HL-60/S4 treated with retinoic acid at 250 ng/mL for 4 days and 3 days (cell line): ENCODE results near the gene ADGRG6.
"Not testable (repeated sequence)": the region's sequence is repeated elsewhere in the genome, so short reads cannot be mapped to it uniquely, and the experiment has no call there.

Experiments
- in situ Hi-C: fragments of 300-500 bp; cut with MboI; formaldehyde crosslinking; loops from 2 replicates; pipeline ENCODE4 v1.7.0; 2022; ENCODE audit warnings: low sequenced_read_pairs

ADGRG6 gene

DNA sequence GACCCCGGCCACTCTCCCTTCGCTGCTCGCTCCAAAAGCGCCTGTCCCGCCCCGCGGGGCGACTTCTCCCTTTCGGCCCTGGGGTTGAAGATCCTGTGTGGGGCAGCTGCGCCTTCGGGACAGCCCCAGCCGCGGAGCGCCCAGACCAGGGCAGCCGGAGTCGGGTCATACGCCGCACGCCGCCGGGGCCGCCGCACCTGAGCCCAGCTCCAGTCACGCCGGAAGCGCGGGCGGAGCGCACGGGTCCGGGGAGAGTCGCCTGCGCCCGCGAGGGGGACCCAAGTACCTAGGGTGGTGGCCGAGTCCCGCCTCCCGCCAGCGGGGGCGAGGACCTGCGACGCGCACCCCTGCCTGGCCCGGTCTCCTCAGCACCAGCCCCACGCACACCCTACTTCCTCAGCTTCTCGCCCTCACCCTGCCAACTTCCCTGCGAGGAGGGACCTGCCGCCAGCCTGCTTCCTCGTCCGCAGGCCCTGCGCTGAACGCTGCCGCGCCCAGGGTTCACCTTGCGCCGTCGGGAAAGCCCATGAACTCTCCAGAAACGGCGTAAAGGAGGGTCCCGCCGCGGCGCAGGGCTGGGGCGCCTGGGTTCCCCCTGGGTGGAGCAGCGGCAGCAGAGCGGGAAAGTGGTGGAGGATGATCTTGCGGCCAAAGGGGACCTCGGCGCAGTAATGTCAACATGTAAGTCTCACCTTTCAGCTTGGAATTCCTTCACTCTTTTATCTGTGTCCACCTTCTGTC lies at the start of gene ADGRG6:
ADGRG6 (plus strand) TSS at position 357 of the 741 bp plus-strand sequence; CDS start at position 680, 323 bp downstream.
- in situ Hi-C loops = no loop called here

DNA sequence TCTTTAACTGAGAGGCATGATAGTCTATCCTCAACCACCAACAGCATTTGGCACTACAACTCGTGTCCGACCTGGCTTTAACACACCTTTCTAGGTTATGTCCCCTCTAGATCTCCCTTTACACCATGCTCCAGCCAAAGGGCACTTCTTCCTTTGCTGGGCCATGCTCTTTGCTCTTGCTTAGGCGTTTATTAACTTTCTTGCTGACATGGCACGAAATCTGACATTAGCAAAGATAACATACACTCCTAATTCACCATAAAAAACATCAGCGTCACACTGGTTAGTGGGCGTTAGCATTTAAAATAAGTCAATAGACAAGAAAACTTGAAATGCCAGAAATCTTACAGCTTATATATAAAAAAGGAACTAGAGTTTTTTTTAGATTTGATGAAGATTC lies 47.3 kb upstream of the ADGRG6 start:
- in situ Hi-C loops = no loop called here

DNA sequence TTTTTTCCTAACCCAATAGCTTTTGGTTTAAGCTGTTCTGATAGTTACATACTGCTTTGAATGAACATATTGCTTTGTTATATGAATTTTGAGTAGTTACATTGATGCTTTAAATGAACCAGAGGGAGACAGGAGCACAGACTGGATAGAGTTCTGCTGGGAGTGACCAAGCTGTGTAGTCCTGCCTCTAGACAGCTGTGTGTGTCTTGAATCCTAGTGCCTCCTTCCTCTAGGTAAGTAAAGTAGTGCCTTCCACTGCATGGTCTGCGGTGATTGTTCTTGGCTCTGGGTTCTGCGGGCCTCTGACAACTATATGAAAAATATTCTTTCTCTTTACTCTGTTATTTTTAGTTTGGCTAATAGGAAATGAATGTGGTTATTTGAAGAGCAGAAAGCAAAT lies 46.0 kb upstream of the ADGRG6 start:
- in situ Hi-C loops = no loop called here

GRCh38 chr6:142258305-142258704 lies 43.5 kb upstream of the ADGRG6 start:
- in situ Hi-C loops = no loop called here

DNA sequence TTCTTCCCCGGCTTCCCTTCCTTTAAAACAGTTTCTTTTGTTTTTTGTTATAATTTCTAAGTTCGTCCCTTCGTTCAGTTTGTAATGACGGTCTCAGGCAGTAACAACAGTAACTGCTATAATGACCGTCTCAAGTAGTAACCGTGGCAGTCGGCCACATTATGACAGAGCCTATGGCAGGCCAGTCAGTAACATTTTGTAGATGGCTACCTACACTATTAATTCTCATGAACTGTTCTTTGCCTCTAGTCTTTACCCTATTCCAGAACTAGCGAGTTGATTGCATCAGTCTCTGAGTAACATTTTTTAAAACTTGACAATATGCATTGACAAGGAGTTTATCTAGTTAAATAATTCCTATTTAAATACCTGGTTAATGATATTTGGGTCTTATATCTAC lies 43.0 kb upstream of the ADGRG6 start:
- in situ Hi-C loops = no loop called here

DNA sequence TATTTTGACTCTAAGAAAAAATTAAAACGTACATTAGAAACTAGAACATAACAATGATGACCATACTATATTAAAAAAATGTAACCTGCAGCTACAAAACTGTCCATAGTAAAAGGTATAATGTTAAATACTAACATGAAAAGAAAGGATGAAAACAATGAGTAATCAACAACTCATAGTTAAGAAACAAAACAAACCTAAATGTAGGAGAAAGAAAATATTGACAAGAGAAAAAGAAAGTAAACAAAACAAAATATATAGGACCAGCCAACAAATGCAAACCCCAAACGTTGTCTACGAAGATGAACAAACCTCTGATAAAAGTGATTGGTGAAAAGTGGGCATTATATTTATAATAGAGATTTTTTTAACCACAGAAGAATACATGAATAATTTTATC lies 41.1 kb upstream of the ADGRG6 start:
- in situ Hi-C loops = no loop called here

DNA sequence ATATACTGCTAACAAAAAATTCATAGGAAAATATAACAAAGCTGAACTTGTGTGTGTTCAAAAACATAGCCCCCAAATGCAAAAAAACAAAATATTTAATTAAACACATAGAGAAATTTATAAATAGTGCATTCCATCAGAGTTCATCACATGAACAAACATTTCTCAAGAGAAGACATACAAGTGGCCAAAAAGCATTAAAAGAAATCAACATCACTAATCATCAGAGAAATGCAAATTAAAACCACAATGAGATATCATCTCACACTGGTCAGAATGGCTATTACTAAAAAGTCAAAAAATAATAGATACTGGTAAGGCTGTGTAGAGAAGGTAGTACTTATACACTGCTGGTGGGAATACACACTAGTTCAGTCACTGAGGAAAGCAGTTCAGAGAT lies 39.6 kb upstream of the ADGRG6 start:
- in situ Hi-C loops = no loop called here

DNA sequence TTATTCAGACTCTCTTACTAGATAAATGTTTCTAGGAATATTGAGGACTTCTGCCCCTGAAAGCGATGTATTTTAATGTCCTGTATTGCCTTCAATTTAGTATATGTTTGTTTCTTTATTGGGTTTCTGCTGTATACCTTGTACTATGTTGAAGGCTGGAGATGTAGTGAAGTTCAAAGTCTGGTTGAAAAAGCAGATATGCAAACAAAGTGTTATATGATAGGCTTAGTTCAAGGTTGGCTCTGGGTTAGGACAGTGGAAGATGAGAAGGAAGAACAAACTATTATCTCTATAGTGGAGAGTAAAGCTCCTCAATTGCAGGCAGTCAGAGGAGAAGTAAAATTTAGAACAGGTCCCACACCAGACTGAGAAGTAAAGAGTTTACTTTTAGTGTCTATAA lies 36.3 kb upstream of the ADGRG6 start:
- in situ Hi-C loops = no loop called here

- in situ Hi-C loops = no loop called here
These were observed 35.7 kb upstream of the ADGRG6 start for GRCh38 chr6:142266060-142266459.

DNA sequence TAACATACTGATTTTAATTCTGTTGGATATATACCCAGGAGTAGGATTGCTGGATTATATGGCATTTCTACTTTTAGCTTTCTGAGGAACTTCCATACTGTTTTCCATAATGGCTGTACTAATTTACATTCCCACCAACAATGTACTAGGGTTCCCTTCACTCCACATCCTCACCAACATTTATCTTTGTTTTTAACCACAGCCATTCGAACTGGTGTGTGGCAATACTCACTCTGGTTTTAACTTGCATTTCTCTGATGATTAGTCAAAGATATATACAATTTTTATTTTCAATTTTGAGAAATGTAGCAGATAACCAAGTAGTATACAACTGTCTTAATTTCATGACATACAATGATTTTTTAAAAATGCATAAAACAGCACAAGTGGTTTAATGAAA lies 30.3 kb upstream of the ADGRG6 start:
- in situ Hi-C loops = no loop called here

DNA sequence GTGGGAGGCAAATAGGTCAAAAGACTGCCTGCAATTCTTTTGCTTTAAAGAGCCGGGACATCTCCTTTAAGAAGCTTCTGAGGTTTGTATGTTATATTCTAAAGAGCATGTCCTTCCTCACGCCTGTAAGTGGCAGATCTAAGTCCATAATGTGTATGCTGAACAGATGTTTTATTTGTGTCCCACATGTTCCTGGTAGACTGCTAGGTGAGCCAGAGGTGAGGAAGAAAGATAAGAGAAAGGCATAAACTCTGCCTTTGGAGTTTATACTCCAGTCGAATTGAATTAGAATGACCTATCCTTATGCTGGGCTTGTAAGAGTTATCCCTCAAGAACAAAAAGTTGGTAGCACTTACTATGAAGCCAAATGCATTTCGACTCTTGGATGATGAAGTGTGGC lies 27.2 kb upstream of the ADGRG6 start:
- in situ Hi-C loops = no loop called here

GRCh38 chr6:142275236-142276006 lies 26.4 kb upstream of the ADGRG6 start:
- in situ Hi-C loops = no loop called here

DNA sequence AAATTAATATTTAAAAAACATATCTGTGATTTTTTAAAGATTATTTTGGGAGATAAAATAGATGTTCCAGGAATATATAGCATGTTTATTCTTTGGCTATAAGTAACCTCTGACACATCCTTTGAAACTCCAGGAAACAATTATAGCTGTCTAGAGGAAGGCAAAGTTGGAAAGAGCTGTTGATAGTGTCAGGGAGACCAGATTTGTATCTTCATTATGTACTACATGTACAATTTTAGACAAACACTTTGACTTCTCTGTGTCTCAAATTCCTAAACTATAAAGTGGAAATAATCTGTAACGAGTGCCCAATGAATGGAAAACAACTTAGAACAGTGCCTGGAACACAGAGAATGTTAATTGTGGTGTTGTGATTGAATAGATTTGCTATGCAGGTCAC lies 25.6 kb upstream of the ADGRG6 start:
- in situ Hi-C loops = no loop called here

DNA sequence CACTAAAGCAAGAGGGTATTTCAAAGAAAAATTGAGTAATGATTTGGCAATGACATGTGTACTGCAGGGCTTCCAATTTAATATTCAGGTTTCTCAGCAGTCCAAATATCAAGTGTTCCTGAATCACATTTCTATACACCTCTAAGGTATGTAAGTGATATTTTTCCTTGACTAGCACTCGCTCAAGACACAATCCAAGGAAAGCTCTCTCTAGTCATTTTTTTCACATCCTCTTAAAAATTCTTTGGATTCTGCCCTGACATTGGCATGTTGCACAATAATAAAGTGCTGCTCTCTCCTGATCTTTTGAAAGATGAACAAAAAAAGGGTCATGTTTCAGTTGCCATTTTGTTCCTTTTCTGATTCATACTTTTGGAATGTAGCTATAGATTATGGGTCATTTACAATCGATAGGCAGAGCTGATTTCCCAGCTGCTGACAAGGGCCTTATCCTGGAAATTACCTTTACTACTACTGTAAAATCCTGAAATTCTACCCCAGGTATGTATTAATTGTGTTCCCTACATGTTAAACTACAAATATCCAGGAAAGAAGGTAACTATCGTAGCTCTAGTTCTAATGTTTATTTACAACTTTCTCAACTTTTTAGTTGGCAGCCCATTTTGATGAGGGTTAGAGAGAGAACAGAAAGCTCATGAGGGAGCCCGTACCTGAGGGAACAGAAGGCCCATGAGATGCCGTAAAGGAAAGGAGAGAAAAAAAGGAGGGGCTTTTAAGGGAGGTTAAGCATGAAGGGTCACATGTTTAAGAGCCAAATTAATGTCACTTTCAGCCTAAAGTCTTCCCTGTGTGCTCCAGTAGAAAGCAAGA lies 22.2 kb upstream of the ADGRG6 start:
- in situ Hi-C loops = no loop called here

- in situ Hi-C loops = no loop called here
These were observed 21.5 kb upstream of the ADGRG6 start for GRCh38 chr6:142280265-142280664.

GRCh38 chr6:142280927-142281326 lies 20.9 kb upstream of the ADGRG6 start:
- in situ Hi-C loops = no loop called here

- in situ Hi-C loops = not testable (repeated sequence)
These were observed 18.7 kb upstream of the ADGRG6 start for GRCh38 chr6:142283138-142283537.

DNA sequence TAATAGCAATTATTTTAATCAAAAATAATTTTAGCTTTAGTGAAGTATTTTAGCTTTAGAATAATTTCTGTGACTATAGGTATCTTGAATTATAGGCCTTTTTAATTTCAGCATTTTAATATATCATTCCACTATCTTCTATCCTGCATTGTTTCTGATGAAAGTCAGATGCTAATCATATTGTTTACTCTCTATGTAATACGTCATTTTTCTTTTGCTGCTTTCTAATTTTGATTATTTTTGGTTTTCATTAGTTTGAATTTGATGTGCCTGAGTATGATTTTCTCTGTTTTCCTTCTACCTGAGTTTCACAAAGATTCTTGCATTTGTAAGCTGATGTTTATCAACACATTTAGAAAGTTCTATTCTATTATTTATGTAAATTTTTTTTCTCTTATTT lies 17.4 kb upstream of the ADGRG6 start:
- in situ Hi-C loops = no loop called here

DNA sequence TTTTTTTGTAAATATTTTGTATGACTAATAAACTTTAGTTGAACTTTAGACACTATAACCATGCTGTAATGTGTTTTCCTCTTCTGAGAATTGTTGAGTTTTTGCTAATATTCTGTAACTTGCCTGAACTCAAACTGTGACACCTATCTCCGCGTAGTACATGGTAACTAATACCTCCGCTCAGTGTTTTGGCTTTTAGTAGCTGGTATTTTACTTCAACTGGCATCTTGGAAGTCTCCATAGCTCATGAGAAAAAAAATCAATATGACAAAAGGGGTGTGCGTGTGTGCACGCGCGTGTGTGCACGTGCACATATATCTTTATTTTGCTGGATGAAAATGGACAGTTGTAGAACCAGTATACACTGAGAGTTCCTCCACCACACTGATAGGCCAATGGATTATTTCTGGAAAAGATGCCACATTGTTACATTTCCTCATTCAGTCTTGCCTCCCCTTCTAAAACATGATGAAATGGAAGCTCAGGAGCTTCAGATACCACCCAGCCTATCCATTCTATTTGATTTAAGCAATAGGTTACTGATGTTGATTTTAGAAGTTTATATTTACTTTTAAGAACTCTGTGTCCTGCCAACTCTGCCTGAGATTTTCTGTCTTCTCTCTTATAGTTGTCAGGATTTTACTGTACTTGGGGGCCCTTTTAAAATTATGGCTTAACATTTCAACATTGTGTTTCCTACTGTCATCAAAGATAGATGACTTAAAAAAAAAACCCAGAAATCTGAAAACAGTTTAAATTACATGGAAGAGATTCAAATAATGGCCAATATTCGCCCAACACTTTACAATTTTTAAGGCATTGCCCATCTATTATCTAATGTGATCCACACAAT lies 16.3 kb upstream of the ADGRG6 start:
- in situ Hi-C loops = no loop called here

- in situ Hi-C loops = no loop called here
These were observed 15.8 kb upstream of the ADGRG6 start for GRCh38 chr6:142286088-142286409.

GRCh38 chr6:142289687-142290086 lies 12.1 kb upstream of the ADGRG6 start:
- in situ Hi-C loops = no loop called here
